ENCODE measurements around the gene GPAM.

Gene GPAM

DNA sequence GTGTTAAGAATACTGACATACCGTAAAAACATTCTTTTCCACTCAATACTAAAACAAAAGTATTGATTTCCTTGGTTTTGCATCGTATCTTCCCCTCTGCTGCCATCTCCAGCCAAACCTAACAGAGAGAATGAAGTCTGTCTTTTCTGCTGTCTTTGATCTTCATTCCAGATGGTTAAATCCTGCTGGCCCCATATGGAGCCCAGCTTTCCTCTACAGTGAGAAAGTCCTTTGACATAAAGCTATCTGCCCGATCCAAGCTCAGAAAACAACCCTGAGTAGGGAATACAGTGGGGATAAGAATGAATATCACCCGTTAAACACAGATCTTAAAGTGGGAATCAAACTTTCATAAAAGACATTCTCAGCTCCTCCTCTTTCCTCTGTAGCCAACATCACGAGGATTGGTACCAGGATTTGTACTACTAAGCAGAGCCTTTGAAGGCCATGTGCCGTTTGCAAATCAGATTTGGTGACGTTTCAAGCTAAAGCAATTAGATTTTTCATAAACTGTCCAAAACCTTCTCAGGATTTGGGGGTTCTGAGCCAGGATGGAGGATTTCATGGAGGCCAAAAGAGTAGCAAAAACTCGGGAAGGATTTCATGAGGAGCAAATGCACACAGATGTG lies 30.8 kb upstream of the GPAM start:
- Histone ChIP-seq H3K4me1 (ENCODE audit: insufficient read depth, low read length) (no peaks in the 10 kb centered on the region), H3K4me3 (ENCODE audit: low read depth in 1 of 2, low read length in 2 of 2) (no peak overlapping the region), H2AFZ (ENCODE audit: low read depth, low read length) (no peak overlapping the region), H3K36me3 (ENCODE audit: insufficient read depth, low read length) (no peaks in the 10 kb centered on the region), H3K79me2 (ENCODE audit: insufficient read depth, low read length) (no peaks in the 10 kb centered on the region), H3K27ac (ENCODE audit: low read length) (no peak overlapping the region), H4K20me1 (ENCODE audit: insufficient read depth, low read length) (no peaks in the 10 kb centered on the region), H3K4me2 (ENCODE audit: insufficient read depth, low read length) (no peak overlapping the region), H3K9ac (ENCODE audit: low read depth, low read length) (no peak overlapping the region), H3K9me3 (ENCODE audit: insufficient read depth, low read length, severe bottlenecking) (no peaks in the 10 kb centered on the region), H3K27me3 (ENCODE audit: insufficient read depth, low read length, poor library complexity) (peaks cover 11% of the 10 kb centered on the region)
- ATAC-seq (ENCODE audit: insufficient read depth, low read depth) = no peak
- no peak for DNase-seq
- no peak for TF ChIP-seq EZH2 (IDR thresholded peaks at IDR 0.05; ENCODE audit: borderline replicate concordance, low read depth, low read length, severe bottlenecking)
- TF ChIP-seq, protein P1, sequence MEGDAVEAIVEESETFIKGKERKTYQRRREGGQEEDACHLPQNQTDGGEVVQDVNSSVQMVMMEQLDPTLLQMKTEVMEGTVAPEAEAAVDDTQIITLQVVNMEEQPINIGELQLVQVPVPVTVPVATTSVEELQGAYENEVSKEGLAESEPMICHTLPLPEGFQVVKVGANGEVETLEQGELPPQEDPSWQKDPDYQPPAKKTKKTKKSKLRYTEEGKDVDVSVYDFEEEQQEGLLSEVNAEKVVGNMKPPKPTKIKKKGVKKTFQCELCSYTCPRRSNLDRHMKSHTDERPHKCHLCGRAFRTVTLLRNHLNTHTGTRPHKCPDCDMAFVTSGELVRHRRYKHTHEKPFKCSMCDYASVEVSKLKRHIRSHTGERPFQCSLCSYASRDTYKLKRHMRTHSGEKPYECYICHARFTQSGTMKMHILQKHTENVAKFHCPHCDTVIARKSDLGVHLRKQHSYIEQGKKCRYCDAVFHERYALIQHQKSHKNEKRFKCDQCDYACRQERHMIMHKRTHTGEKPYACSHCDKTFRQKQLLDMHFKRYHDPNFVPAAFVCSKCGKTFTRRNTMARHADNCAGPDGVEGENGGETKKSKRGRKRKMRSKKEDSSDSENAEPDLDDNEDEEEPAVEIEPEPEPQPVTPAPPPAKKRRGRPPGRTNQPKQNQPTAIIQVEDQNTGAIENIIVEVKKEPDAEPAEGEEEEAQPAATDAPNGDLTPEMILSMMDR (IDR thresholded peaks at IDR 0.05; ENCODE audit: borderline replicate concordance, extremely low read depth, low read length, poor library complexity, severe bottlenecking) = no peak

DNA sequence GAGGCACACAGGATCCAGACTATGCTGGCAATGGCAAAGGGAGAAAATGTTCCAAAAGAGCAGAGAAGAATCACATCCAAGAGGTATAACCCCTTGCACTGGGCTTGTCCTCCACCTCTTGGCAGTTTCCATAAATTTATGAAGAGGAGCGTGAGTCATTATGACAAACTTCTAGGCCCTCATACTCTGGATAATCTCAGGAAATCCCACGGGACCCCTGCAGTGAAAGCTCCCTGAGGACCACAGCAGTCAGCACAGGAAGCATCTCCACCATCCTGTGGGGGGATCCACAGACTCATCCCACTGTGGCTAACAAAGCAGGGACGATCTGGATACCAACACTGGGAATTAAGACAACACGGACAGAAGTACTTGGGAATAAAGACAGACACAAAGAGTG lies 30.3 kb upstream of the GPAM start:
- Histone ChIP-seq H2AFZ (ENCODE audit: low read depth, low read length) (no peak overlapping the region), H3K9me3 (ENCODE audit: insufficient read depth, low read length, severe bottlenecking) (no peaks in the 10 kb centered on the region), H3K27ac (ENCODE audit: low read length) (no peak overlapping the region), H3K79me2 (ENCODE audit: insufficient read depth, low read length) (no peaks in the 10 kb centered on the region), H3K27me3 (ENCODE audit: insufficient read depth, low read length, poor library complexity) (peaks cover 11% of the 10 kb centered on the region), H3K4me3 (ENCODE audit: low read depth in 1 of 2, low read length in 2 of 2) (no peak overlapping the region), H3K36me3 (ENCODE audit: insufficient read depth, low read length) (no peaks in the 10 kb centered on the region), H3K4me1 (ENCODE audit: insufficient read depth, low read length) (no peaks in the 10 kb centered on the region), H3K4me2 (ENCODE audit: insufficient read depth, low read length) (no peak overlapping the region), H4K20me1 (ENCODE audit: insufficient read depth, low read length) (no peaks in the 10 kb centered on the region), H3K9ac (ENCODE audit: low read depth, low read length) (no peak overlapping the region)
- no peak for DNase-seq
- TF ChIP-seq, protein P1 (IDR thresholded peaks at IDR 0.05; ENCODE audit: borderline replicate concordance, extremely low read depth, low read length, poor library complexity, severe bottlenecking) = no peak
- TF ChIP-seq EZH2 (IDR thresholded peaks at IDR 0.05; ENCODE audit: borderline replicate concordance, low read depth, low read length, severe bottlenecking) = no peak
- no peak for ATAC-seq (ENCODE audit: insufficient read depth, low read depth)

DNA sequence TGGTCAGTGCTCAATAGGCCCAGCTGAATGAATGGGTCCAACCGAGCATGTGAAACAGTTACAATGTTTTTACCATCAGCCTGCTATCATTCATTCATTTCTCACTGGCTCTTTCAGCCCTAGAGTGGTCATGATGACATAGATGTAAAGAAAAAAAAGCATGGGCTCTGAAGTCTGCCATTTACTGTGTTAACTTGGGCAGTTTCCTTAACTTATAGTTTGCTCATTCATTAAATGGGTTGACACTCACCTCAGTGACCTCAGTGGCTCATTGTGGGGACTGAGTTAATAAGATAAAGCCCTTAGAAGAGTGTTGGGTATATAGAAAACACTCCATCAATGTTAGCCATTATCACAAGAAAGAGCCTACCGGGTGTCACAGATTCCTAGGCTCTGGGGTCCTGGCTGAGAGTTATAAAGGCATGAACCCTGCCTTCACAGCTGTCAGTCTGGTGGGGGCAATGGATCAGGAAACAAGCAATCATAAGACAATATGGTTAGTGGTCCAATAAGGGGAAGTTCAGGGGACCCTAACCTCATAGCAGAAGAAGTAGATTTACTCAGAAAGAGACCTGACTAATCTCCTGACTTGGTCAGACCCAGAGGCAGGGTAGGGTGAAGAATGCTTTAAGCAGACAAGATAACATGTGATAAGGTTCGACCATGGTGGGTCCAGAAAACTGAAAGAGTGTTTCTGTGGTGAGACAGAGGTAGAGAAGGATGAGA lies 29.7 kb upstream of the GPAM start:
- no peak overlapping the region for H2AFZ ChIP-seq (ENCODE audit: low read depth, low read length)
- no peaks in the 10 kb centered on the region for H3K9me3 ChIP-seq (ENCODE audit: insufficient read depth, low read length, severe bottlenecking)
- no peaks in the 10 kb centered on the region for H4K20me1 ChIP-seq (ENCODE audit: insufficient read depth, low read length)
- no peaks in the 10 kb centered on the region for H3K36me3 ChIP-seq (ENCODE audit: insufficient read depth, low read length)
- no peak overlapping the region for H3K4me2 ChIP-seq (ENCODE audit: insufficient read depth, low read length)
- ATAC-seq (ENCODE audit: insufficient read depth, low read depth) (no peak), DNase-seq (no peak)
- H3K4me3 ChIP-seq (ENCODE audit: low read depth in 1 of 2, low read length in 2 of 2) = no peak overlapping the region
- no peaks in the 10 kb centered on the region for H3K79me2 ChIP-seq (ENCODE audit: insufficient read depth, low read length)
- TF ChIP-seq EZH2 (IDR thresholded peaks at IDR 0.05; ENCODE audit: borderline replicate concordance, low read depth, low read length, severe bottlenecking) = no peak
- TF ChIP-seq, protein P1 (IDR thresholded peaks at IDR 0.05; ENCODE audit: borderline replicate concordance, extremely low read depth, low read length, poor library complexity, severe bottlenecking) = no peak
- no peak overlapping the region for H3K27ac ChIP-seq (ENCODE audit: low read length)
- H3K4me1 ChIP-seq (ENCODE audit: insufficient read depth, low read length) = no peaks in the 10 kb centered on the region
- H3K9ac ChIP-seq (ENCODE audit: low read depth, low read length) = no peak overlapping the region
- H3K27me3 ChIP-seq (ENCODE audit: insufficient read depth, low read length, poor library complexity) = peaks cover 11% of the 10 kb centered on the region
